ENCODE measurements around the gene SLC6A4.
"Not testable (repeated sequence)": the region's sequence is repeated elsewhere in the genome, so short reads cannot be mapped to it uniquely, and the experiment has no call there.

The SLC6A4 gene

DNA sequence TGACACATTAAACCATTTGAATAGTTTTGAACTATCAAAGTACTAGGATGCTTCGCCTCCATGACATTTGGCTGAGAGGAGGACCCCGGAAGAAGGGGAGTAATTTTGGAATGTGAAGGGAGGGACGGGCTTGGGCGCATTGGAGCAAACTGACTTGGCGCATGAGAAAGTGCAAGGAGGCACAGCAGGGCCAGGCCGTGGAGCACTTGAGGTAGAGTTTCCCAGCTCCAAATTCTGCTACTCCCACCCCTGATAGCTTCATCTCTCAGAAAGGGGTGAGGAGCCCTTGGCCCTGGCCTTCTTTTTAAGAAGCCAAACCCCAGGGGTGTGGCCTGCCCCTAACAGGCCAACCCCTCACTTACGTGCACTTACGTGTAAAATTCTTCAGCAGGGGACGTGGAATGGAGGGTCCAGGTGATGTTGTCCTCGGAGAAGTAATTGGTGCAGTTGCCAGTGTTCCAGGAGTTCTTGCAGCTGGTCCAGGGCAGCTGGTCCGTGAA, 17.7 kb downstream of the SLC6A4 start:
- DNase-seq: no peak

DNA sequence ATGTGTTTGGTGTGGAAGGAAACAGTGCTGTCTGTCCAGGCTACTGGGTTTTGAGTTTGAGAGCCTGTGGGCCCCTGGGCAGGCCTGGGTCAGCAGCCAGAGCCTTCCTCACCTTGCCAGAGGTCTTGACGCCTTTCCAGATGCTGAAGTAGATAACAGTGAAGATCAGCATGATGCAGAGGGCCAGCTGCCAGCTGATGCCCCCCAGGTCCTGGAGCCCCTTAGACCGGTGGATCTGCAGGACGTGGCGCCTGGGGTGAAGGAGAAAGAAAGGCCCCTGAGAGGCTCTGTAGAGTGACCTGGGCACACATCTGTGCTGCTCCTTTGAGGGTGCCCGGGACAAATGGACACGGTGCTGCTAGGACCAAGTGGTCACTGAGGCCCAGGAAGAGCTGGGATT, 18.4 kb downstream of the SLC6A4 start:
- DNase-seq: no peak

DNA sequence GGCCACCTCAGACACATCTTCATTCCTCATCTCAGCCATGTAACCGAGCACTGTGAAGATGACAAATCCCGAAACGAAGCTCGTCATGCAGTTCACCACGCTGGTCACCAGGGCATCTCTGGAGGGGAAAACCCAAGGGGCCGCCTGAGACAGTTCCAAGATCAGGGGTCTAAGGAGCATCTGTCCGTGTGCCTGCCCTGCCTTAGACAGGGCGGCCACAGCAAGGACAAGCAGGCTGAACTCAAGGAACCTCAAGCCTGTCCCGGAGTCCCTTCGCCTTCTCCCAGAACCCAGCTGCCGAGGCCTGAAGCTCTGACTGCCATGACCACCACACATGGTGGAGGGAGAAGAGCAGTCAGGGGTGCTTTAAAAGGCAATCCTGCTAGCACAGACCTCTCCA, 22.7 kb downstream of the SLC6A4 start:
- DNase-seq: no peak

DNA sequence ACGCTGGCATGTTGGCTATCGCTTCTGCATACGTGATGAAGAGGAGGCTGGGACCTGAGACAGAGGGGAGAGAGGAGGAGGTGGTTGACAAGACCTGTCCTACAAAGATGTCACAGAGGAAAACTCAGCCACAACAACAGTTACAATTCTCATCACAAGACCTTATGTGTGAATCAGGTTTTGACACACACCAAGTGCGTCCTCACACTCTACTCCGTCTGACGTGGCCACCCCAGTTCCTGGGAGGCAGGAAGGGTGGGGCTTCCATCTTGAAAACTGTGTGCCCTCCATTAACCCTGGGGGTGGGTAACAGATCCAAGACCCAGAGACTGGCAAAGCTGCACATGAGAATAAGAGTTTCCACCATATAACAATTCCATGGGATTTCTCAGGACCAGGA, 24.1 kb downstream of the SLC6A4 start:
- DNase-seq: no peak

DNA sequence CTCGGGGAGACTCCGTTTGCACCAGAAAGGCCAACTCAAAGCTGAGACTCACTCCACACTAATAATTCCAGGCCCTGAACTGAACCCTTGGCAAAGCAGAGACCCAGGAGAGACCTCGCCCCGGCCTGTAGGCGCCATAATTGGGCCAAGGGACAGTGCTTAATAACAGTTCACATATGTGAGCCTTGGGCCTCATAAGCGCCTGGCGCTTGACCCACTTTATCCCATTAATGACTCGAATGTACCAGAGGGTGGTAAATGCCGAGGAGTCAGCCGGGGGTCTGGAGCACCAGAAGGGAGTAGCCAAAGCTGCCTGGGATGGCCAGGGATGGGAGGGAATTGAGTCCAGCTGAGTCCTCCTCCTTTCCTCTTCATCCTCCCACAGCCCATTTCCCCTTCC, 24.6 kb downstream of the SLC6A4 start:
- no peak for DNase-seq

DNA sequence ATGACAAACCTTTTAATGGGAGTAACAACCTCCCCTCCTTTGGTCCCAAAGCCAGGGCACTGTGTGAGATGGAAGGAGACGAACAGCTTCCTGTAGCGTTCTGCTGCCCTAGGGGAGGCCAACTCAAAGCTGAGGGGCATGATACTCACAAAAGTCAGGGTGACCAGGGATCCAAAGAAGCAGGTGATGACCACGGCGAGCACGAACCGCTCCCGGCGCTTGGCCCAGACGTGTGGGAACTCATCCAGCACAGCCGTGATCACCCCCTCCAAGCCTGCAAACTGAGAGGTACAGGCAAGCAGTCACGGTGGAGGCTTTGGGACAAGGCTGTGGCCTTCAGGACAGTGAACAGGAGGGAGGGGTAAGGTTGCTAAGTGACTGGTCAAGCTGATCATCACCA, 25.1 kb downstream of the SLC6A4 start:
- DNase-seq: no peak

DNA sequence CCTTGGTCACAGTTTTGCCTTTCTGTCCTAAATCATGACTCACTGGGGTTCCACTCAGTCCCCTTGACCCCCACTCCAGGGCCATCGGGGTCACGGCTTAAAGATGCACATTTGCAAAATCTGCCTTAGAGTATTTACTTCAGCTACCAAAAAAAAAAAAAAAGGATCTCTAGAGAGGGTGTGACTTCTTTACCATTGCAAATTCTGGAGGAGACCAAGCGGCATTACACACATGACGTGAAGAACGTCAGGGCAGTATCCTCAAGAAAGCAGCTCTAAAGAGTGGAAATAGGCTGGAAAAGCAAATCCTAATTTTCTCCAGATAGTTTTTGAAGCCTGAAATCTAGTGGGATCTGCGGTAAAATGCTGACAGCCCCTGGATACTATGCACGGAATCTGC, 25.6 kb downstream of the SLC6A4 start:
- no peak for DNase-seq

DNA sequence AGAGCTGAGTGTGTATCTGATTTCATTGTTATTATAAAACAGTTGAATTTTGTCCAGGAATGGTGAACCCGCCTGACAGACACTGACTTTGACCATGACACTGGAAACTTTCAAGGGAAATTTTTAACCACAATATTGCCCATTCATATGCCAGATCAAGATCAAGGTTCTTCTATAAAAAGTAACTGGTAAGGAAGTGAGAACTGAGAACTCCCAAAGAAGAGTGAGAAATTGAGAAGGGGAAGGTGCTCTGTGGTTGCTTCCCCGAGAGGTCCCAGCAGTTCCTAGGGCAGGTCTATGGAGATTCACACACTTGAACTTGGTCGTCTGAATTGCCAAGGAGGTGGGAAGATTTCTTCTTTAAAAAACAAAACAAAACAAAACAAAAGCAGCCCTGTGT, 27.3 kb downstream of the SLC6A4 start:
- no peak for DNase-seq

DNA sequence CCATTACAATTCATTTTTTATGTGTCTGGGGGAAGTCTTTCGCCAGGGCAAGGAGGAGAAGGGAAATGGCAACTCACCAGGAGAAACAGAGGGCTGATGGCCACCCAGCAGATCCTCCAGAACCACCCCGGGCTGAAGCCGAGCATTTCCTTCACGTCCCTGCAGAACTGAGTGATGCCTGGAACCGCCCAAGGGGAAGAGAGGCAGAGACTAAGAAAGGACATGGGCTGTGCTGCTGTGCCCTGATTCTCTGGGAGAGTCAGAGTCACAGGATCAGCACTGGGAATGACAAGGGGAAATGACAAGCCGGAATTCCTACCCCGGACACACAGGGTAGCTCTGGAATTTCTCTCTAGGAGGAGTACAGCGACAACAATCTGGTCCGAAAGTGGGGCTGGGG, 27.8 kb downstream of the SLC6A4 start:
- no peak for DNase-seq

DNA sequence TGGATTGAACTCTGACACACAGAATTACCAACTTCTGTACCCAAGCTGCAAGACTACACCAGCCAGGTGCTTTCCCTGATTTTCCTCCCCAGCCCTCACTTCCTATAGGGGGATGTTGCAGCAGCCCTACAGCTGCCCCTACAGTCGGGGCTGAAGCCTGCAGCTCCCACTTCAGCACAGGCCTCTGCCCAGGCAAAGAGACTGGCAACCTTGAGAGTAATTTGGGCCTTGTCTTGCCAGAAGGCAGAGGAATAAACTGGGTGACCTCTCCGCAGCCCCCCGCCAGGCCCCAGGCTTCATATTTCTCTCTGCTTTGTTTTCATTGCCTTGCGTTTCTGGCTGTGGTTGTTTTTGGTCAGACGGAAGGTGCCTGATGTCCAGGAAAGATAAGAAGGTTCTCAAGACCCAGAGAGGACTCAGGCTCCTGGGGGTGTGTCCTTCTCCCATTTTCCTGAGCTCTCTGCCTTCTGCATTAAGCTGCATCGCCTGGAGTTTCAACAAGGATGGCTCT, 32.0 kb downstream of the SLC6A4 start:
- no peak for DNase-seq

DNA sequence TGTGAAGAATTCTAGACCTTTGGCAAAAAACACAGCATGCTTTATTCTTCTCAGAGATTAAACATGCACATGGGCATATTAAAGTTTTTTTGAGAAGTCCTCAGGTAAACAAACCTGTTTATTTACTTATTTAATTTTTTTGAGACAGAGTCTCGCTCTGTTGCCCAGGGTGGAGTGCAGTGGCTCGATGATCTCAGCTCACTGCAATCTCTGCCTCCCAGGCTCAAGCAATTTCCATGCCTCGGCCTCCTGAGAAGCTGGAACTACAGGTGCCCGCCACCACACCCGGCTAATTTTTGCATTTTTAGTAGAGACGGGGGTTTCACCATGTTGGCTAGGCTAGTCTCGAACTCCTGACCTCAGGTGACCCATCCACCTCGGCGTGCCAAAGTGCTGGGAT, 34.8 kb downstream of the SLC6A4 start:
- not testable (repeated sequence) for DNase-seq

DNA sequence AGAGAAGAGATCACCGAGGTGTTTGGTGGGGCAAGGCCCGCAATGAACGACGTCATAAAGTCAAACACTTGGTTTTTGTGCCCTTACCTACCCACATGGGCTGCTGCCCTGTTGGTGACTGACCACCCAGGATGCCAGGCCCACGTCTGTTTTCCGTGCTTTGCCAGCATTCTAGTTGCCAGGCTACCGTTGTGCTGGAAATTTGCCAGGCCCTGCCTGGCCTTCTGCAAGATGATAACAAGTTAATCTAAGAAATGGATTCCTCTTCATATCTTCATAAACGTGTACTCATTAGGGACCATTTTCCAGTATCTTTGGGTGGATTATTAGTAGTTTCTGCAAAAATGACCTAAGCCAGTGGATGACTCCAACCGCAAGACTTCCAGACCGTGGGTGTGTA, 35.4 kb downstream of the SLC6A4 start:
- DNase-seq: no peak

DNA sequence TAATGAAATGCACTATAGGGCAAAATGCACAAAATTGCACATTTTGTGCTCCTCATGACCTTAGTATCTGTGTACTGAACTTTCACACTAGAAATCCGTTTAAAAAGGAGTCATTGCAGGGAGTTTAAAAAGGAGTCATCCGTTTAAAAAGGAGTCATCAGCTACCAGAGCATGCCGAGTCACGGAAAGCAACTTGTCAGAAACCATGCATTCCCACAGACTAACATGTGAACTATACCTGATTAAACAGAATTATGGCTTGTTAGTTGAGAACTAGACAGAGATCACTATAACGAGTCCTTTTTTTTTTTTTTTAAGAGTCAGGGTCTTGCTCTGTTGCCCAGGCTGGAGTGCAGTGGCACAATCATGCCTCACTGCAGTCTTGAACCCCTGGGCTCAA, 35.9 kb downstream of the SLC6A4 start:
- DNase-seq: no peak

DNA sequence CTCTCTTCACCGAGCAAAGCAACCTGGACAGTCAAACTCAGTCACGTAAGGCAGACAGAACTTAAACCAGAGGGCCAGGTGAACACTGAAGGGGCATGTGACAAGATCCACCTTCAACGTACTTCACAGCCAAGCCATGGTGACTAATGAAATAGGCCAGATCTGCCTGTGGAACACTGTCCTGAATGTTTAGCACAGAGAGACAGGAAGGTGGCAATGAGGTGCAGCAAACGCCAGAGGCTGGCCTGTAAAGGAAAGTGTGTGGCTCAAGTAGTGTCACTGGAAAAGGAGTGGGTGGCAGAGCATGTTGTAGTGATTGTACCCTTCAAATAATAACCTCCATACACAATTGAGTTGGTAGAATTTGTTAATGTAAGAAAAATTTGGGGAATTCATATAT, 38.1 kb downstream of the SLC6A4 start:
- DNase-seq: no peak

DNA sequence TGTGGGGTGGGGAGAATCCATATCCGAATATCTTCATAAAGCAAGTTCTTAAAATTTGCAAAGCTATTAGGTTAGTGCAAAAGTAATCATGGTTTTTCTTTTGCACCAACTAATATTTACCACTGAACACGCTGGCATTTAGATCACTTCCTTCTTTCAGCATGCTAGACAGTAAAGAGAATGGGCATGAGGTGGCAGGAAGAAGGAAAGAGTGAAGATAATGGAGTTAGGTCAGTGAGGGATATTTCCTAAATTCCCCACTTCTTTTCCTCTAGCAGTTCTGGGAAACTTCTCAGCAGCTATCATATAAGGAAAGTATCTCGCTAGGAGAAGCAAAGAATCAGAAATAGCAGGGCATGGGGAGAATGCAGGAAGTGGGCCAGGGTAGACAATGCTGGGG, 39.0 kb downstream of the SLC6A4 start:
- DNase-seq: no peak

DNA sequence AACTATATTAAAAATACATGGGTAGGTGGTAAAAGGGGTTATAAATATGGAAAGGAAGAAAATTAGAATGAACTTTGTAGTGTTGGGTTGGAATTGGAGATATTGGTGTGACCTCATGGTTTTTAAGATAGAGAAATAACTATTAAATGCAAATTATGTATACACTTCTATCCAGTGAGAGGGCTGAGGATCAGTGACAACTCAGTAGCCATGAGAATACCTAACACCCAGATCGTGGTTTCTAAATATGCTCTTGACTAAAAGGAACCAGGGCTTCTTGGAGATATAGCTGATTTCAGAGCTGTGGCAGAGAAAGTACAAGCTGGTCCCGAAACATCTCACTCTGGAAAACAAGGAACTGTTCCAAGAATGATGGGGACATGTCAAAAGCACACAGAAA, 44.4 kb downstream of the SLC6A4 start:
- DNase-seq: no peak

DNA sequence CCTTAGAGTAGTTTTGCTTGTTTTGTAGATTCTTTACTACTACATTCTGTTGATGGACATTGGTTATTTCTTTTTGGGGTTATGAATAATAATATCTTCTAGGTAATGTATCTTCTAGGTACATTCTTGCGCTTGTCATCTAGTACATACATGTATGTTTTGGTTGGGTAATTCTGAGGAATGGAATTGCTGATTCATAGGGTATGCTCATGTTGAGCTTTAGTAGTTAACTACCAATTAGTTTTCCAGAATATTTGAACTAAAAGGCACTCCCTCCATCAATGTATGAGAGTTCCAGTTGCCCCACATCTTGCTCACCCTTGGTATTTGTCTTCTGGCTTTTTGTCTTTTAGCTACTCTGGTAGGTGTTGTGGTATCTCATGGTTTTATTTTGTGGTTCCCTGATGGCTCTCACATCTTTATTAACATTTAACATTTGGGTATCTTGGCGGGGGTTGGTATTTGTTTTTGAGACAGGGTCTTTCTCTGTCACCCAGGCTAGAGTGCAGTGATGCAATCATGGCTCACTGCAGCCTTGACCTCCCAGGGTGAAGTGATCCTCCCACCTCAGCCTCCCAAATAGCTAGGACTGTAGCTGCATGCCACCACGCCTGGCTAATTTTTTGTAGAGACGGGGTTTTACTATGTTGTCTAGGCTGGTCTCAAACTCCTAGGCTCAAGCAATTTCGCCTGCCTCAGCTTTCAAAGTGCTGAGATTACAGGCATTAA, 47.1 kb downstream of the SLC6A4 start:
- DNase-seq: no peak

DNA sequence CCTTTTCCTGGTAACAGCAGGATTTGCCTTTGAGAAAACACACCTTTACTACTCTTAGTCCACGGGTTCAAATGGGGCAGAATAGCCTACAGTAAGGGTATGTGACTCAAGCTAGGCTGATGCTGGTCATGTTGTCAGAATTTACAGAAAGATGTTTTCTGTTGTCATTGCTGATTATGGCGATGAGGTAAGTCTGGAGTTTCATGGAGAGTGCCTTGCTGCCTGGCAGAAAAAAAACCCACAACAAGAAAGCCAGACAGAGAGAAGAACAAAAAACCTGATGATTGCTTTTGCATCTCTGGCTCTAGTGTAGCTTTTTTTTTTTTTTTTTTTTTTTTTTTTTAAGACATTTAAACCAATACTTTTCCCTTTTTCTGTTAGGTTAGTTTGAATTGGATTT, 47.9 kb downstream of the SLC6A4 start:
- DNase-seq: no peak

DNA sequence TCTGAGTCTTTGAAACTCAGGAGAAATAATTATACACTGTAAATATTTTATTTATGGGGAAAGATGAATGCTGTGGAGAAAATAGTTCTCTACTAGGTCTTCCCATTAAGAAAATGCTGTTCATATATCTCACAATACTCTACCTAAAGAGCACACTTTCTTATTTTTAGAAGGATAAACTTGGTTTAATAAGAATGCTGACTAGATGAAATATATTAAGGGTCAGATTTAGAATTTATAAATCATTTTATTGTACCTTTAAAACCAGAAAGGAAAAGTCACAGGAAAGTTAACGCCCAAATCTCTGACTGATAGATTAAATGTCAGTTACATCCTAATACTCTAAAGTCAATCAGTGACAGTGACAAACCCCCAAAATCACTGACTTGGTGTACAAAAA, 48.7 kb downstream of the SLC6A4 start:
- DNase-seq: no peak

DNA sequence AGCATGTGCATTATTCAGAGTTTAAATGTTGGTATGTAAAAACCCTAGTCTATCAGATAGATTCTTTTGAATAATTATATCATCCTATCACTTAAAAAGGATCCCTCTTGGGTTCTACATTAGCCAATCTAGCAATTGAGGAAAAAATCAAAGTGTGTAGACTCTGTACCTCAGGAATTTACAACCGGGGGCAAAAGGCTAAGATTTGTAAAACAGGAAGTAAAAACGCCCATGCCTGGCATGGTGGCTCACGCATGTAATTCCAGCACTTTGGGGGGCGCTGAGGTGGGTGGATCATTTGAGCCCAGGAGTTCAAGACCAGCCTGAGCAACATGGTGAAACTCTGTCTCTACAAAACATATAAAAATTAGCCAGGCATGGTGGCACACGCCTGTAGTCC, 58.6 kb downstream of the SLC6A4 start:
- DNase-seq: no peak

DNA sequence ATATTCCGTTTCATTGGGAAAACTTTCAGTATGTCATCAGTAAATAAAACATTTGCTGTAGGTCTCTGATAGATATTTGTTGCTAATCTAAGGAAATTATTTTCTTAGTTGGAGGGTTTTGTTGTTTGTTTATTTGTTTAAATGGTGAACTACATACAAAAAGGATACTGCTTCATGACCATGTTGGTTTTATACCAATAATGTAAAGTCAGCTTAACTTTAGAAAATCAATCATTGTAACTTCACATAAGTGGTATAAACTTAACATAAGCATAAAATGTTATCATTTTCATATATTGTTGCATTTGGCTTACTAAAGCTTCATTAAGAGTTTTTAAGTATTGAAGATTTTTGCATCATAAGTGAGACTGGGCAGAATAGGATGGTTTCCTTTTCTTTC, 60.9 kb downstream of the SLC6A4 start:
- no peak for DNase-seq

DNA sequence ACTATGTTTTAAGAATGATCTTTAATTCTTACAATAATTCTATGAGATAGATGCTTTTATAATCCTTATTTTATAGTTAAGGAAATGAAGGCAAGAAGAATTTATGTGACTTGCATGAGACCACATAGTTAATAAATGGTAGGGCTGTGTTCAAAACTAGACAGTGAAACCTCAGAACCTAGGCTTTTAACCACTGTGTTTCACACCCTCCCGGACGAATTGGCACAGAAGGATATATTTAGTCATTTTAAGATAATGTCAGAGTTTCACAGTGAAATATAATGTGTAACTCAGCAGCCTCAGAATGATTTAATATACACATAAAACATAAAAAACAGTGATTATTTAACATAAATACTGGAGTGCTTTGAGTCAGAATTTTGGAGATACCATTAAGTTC, 61.8 kb downstream of the SLC6A4 start:
- DNase-seq: peak; percentile 34

DNA sequence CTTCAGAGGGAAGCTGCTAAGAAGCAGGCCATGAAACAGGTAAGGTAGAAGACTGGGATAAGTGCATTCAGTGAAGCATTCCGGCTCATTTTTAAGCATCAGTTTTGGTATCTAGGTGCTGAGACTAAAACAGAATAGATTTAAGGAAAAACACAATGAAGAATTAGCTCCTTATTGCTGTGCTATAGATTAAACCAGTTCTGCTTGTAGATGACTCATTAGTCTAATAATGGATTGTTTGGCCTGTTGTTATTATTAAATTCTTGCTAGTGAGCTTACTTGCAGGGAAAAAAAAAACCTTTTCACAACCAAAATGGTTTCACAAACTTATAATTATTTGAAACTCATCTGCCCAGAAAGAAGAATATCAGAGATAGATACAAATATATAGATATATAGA, 62.9 kb downstream of the SLC6A4 start:
- no peak for DNase-seq

DNA sequence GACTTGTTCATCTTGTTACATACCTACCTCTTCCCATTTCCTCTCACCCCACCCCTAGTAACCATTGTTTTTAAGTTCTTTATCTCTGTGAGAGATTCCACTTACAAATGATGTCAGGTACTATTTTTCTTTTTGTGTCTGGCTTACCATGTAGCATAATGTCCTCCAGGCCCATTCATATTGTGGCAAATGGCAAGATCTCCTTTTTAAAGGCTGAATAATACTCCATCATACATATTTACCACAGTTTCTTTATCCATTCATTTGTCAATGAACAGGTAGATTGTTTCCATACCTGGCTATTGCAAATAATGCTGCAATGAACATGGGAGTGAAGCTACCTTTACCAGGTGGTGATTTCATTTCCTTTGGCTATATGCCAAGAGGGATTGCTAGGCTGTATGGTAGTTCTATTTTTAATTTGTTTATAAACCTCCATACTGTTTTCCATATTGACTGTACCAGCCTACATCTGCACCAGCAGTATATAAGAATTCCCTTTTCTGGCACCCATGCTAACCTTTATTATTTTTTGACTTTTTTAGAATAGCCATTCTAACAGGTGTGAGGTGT, 65.0 kb downstream of the SLC6A4 start:
- no peak for DNase-seq

DNA sequence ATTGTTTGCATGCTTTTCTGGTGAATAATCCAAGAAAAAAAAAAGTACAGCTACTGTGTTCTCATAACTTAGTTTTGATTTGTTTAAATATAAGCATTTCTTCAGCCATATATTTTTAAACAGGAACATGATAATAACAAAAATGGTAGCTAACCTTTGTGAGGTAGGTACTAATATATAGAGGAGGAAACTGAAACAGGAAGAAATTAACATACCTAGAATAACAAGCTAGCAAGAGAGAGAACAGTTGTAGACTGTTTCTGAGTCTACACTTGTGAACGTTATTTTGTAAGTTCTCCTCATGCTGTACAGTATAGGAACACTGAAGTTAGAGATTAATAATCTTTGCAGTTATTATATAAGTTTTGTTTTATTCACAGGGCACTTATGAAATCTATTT, 69.5 kb downstream of the SLC6A4 start:
- DNase-seq: no peak

All from stimulated activated CD4-positive, alpha-beta T cell treated with anti-CD3 and anti-CD28 coated beads, Interleukin-15, amount 100 ng/mL, for 24 hours (primary cell).